SU-DHL-6 (cell line): ENCODE results near the gene TSPO.

ENCODE experiments used
- EZH2phosphoT487 ChIP-seq: fragments of 200-600 bp; sonication (generic), shearing (Covaris generic); conservative IDR thresholded peaks from 2 replicates; pipeline ENCODE4 v1.6.1; 2018; ENCODE audit warnings: mild to moderate bottlenecking, antibody characterized with exemption, low read length, moderate library complexity, mixed read lengths
- TF ChIP-seq, protein P1 (sequence below): fragments of 200-600 bp; sonication (generic); IDR thresholded peaks from one replicate; pipeline ENCODE4 v1.5.1; 2017; ENCODE audit warnings: antibody characterized with exemption, mild to moderate bottlenecking, low read length, moderate library complexity; ENCODE audit not compliant: insufficient read depth, poor library complexity, severe bottlenecking

DNA sequence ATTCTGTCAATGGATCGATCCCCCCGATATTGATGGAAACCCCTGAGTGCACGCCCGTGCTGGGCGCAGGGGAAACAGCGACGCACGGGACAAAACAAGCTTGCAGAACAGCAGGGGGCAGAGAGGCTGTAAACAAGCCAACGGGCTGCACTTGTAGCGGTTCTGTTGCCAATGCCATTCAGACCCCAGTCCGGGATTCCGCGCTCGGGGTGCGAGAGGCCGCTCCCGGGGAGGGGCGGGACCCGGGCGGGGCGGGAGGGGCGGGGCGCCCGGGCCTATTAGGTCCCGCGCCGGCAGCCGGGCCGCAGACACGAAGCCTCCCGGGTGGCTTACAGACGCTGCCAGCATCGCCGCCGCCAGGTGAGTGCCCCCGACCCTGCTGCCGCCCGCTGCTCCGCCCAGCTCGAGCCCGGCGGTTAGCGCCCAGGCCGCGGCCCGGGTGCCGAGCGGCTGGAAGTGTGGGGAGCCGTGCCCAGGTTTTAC, 40.9 kb upstream of the TSPO start, which contains the start of gene BIK:
- TF ChIP-seq, protein P1, sequence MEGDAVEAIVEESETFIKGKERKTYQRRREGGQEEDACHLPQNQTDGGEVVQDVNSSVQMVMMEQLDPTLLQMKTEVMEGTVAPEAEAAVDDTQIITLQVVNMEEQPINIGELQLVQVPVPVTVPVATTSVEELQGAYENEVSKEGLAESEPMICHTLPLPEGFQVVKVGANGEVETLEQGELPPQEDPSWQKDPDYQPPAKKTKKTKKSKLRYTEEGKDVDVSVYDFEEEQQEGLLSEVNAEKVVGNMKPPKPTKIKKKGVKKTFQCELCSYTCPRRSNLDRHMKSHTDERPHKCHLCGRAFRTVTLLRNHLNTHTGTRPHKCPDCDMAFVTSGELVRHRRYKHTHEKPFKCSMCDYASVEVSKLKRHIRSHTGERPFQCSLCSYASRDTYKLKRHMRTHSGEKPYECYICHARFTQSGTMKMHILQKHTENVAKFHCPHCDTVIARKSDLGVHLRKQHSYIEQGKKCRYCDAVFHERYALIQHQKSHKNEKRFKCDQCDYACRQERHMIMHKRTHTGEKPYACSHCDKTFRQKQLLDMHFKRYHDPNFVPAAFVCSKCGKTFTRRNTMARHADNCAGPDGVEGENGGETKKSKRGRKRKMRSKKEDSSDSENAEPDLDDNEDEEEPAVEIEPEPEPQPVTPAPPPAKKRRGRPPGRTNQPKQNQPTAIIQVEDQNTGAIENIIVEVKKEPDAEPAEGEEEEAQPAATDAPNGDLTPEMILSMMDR, result peak; percentile 17
- TF ChIP-seq EZH2phosphoT487, result no peak
